Mucosa of stomach (tissue), 1 donor: ENCODE data around the gene DSCAML1.

Source experiments
- H3K27me3 ChIP-seq: one replicate; pipeline ENCODE4 v1.7.0; 2013; ENCODE audit warnings: mild to moderate bottlenecking, low read length; ENCODE audit not compliant: control insufficient read depth, insufficient read depth
- H3K36me3 ChIP-seq: one replicate; pipeline ENCODE4 v1.7.0; 2013; ENCODE audit warnings: low read length; ENCODE audit not compliant: control insufficient read depth, insufficient read depth
- H3K4me1 ChIP-seq: one replicate; pipeline ENCODE4 v1.7.0; 2013; ENCODE audit warnings: mild to moderate bottlenecking, low read length; ENCODE audit not compliant: control insufficient read depth, insufficient read depth
- H3K4me3 ChIP-seq: one replicate; pipeline ENCODE4 v1.7.0; 2013; ENCODE audit warnings: low read length
- H3K9ac ChIP-seq: one replicate; pipeline ENCODE4 v1.7.0; 2013; ENCODE audit warnings: mild to moderate bottlenecking, low read length, moderate library complexity
- H3K9me3 ChIP-seq: one replicate; pipeline ENCODE4 v1.7.0; 2013; ENCODE audit warnings: mild to moderate bottlenecking, low read length, moderate library complexity; ENCODE audit not compliant: control insufficient read depth
- donor health status: Pancreatic carcinoma.

The DSCAML1 gene

GRCh38 chr11:117716521-117717440 is 80.2 kb downstream of the DSCAML1 start:
- no peak overlapping the region for H3K9ac ChIP-seq
- no peaks in the 10 kb centered on the region for H3K9me3 ChIP-seq
- no peaks in the 10 kb centered on the region for H3K27me3 ChIP-seq
- no peak overlapping the region for H3K4me3 ChIP-seq
- no peaks in the 10 kb centered on the region for H3K36me3 ChIP-seq
- H3K4me1 ChIP-seq: no peaks in the 10 kb centered on the region

- Histone ChIP-seq H3K4me1 (no peaks in the 10 kb centered on the region), H3K36me3 (no peaks in the 10 kb centered on the region), H3K9ac (no peak overlapping the region), H3K4me3 (no peak overlapping the region), H3K27me3 (peaks cover 2% of the 10 kb centered on the region), H3K9me3 (no peaks in the 10 kb centered on the region)
Measured at GRCh38 chr11:117715801-117716200, 81.2 kb downstream of the DSCAML1 start.

GRCh38 chr11:117713538-117713991 is 83.5 kb downstream of the DSCAML1 start:
- H3K9ac ChIP-seq: no peak overlapping the region
- peaks cover 5% of the 10 kb centered on the region for H3K27me3 ChIP-seq
- H3K4me1 ChIP-seq: no peaks in the 10 kb centered on the region
- H3K36me3 ChIP-seq: no peaks in the 10 kb centered on the region
- H3K9me3 ChIP-seq: no peaks in the 10 kb centered on the region
- H3K4me3 ChIP-seq: no peak overlapping the region

- H3K4me1 ChIP-seq: no peaks in the 10 kb centered on the region
- peaks cover 5% of the 10 kb centered on the region for H3K27me3 ChIP-seq
- no peak overlapping the region for H3K4me3 ChIP-seq
- H3K36me3 ChIP-seq: no peaks in the 10 kb centered on the region
- no peaks in the 10 kb centered on the region for H3K9me3 ChIP-seq
- no peak overlapping the region for H3K9ac ChIP-seq
Measured at GRCh38 chr11:117712530-117712929, 84.5 kb downstream of the DSCAML1 start.

- H3K4me3 ChIP-seq: no peak overlapping the region
- no peaks in the 10 kb centered on the region for H3K36me3 ChIP-seq
- peaks cover 5% of the 10 kb centered on the region for H3K27me3 ChIP-seq
- H3K4me1 ChIP-seq: no peaks in the 10 kb centered on the region
- H3K9me3 ChIP-seq: no peaks in the 10 kb centered on the region
- H3K9ac ChIP-seq: no peak overlapping the region
Measured at GRCh38 chr11:117711331-117711730, 85.7 kb downstream of the DSCAML1 start.

- Histone ChIP-seq H3K4me1 (no peaks in the 10 kb centered on the region), H3K36me3 (no peaks in the 10 kb centered on the region), H3K9ac (no peak overlapping the region), H3K9me3 (no peaks in the 10 kb centered on the region), H3K4me3 (no peak overlapping the region), H3K27me3 (peaks cover 5% of the 10 kb centered on the region)
Measured at GRCh38 chr11:117710211-117710610, 86.8 kb downstream of the DSCAML1 start.

- Histone ChIP-seq H3K36me3 (no peaks in the 10 kb centered on the region), H3K4me3 (no peak overlapping the region), H3K9me3 (no peaks in the 10 kb centered on the region), H3K4me1 (no peaks in the 10 kb centered on the region), H3K9ac (no peak overlapping the region), H3K27me3 (peaks cover 5% of the 10 kb centered on the region)
Measured at GRCh38 chr11:117706322-117706814, 90.6 kb downstream of the DSCAML1 start.

GRCh38 chr11:117705866-117706265 is 91.2 kb downstream of the DSCAML1 start:
- no peaks in the 10 kb centered on the region for H3K9me3 ChIP-seq
- no peak overlapping the region for H3K4me3 ChIP-seq
- H3K4me1 ChIP-seq: no peaks in the 10 kb centered on the region
- no peaks in the 10 kb centered on the region for H3K36me3 ChIP-seq
- no peak overlapping the region for H3K9ac ChIP-seq
- peaks cover 3% of the 10 kb centered on the region for H3K27me3 ChIP-seq

- H3K36me3 ChIP-seq: no peaks in the 10 kb centered on the region
- no peak overlapping the region for H3K9ac ChIP-seq
- H3K27me3 ChIP-seq: no peaks in the 10 kb centered on the region
- H3K9me3 ChIP-seq: no peaks in the 10 kb centered on the region
- H3K4me3 ChIP-seq: no peak overlapping the region
- no peaks in the 10 kb centered on the region for H3K4me1 ChIP-seq
Measured at GRCh38 chr11:117704395-117705100, 92.5 kb downstream of the DSCAML1 start.

GRCh38 chr11:117702946-117703598 is 93.9 kb downstream of the DSCAML1 start:
- H3K4me3 ChIP-seq: no peak overlapping the region
- no peak overlapping the region for H3K9ac ChIP-seq
- H3K4me1 ChIP-seq: no peaks in the 10 kb centered on the region
- no peaks in the 10 kb centered on the region for H3K27me3 ChIP-seq
- no peaks in the 10 kb centered on the region for H3K36me3 ChIP-seq
- H3K9me3 ChIP-seq: no peaks in the 10 kb centered on the region

GRCh38 chr11:117701781-117702180 is 95.2 kb downstream of the DSCAML1 start:
- no peaks in the 10 kb centered on the region for H3K9me3 ChIP-seq
- H3K4me1 ChIP-seq: no peaks in the 10 kb centered on the region
- no peak overlapping the region for H3K9ac ChIP-seq
- H3K4me3 ChIP-seq: no peak overlapping the region
- H3K36me3 ChIP-seq: no peaks in the 10 kb centered on the region
- H3K27me3 ChIP-seq: no peaks in the 10 kb centered on the region

GRCh38 chr11:117700551-117700950 is 96.5 kb downstream of the DSCAML1 start:
- Histone ChIP-seq H3K36me3 (no peaks in the 10 kb centered on the region), H3K4me3 (no peak overlapping the region), H3K9me3 (no peaks in the 10 kb centered on the region), H3K9ac (no peak overlapping the region), H3K27me3 (no peaks in the 10 kb centered on the region), H3K4me1 (no peaks in the 10 kb centered on the region)
